H1 (cell line): ENCODE results near the gene BRIX1. TPM values are rescaled to one million over a fixed set of nuclear protein-coding genes. Genes with fewer than 3 reads are reported as not detected.

Experiments
- CTCF ChIA-PET: fragments of 300-600 bp; sonication (Branson Sonifier 250); formaldehyde crosslinking; loops from one replicate; lab custom pipeline; 2021; ENCODE audit not compliant: partially characterized antibody; lab: Charles Lee
- POLR2A ChIA-PET: fragments of 300-600 bp; sonication (Branson Sonifier 250); formaldehyde crosslinking; loops from one replicate; lab custom pipeline; 2021; ENCODE audit warnings: inconsistent platforms; ENCODE audit not compliant: partially characterized antibody; lab: Charles Lee
- DNase-seq, 2 experiments: peaks; one replicate each; pipeline versions ENCODE4 v3.0.0 to v3.0.0-alpha.2; 2010 to 2022; ENCODE audit warnings: low spot score in 2 of 2, low read depth in 1 of 2, mixed read lengths in 1 of 2
- FAIRE-seq: peaks from 2 replicates; lab custom pipeline; 2011; peaks lifted over from hg19 to GRCh38; lab: Jason Lieb, UNC
- H2AFZ ChIP-seq: 2 replicates; pipeline ENCODE4 v1.8.1; 2012; ENCODE audit warnings: low read length, inconsistent platforms
- H2AK5ac ChIP-seq: 2 replicates; pipeline ENCODE4 v1.6.1; 2013; ENCODE audit warnings: low read depth, low read length
- H2BK120ac ChIP-seq: replicated peaks from 2 replicates; pipeline ENCODE3; 2013; ENCODE audit warnings: low read depth, low read length, inconsistent platforms
- H2BK12ac ChIP-seq: 2 replicates; pipeline ENCODE4 v1.6.1; 2013; ENCODE audit warnings: low read depth, low read length
- H2BK15ac ChIP-seq: 2 replicates; pipeline ENCODE4 v1.6.1; 2013; ENCODE audit warnings: low read length
- H2BK20ac ChIP-seq: 2 replicates; pipeline ENCODE4 v1.6.1; 2013; ENCODE audit warnings: low read length
- H2BK5ac ChIP-seq: 2 replicates; pipeline ENCODE4 v1.6.1; 2013; ENCODE audit warnings: low read depth, low read length
- H3K14ac ChIP-seq: 2 replicates; pipeline ENCODE4 v1.6.1; 2013; ENCODE audit warnings: inconsistent platforms; ENCODE audit not compliant: insufficient read length
- H3K18ac ChIP-seq: 2 replicates; pipeline ENCODE4 v1.6.1; 2013; ENCODE audit warnings: low read length; ENCODE audit errors: extremely low read depth
- H3K23ac ChIP-seq: 2 replicates; pipeline ENCODE4 v1.6.1; 2013; ENCODE audit warnings: inconsistent platforms; ENCODE audit not compliant: insufficient read length
- H3K23me2 ChIP-seq: 2 replicates; pipeline ENCODE4 v1.6.1; 2013; ENCODE audit warnings: low read depth, low read length
- H3K27ac ChIP-seq: 2 replicates; pipeline ENCODE4 v1.6.1; 2011; ENCODE audit warnings: low read depth, low read length, inconsistent platforms
- H3K27me3 ChIP-seq, 4 experiments: replicated peaks in 1 of 4; 1 replicate in 1 of 4; 2 replicates in 3 of 4; pipeline versions ENCODE4 v1.6.1 to v1.8.1; 2011 to 2013; ENCODE audit warnings: low read length in 3 of 4, mild to moderate bottlenecking in 3 of 4, inconsistent platforms in 2 of 4, mixed read lengths in 2 of 4, moderate library complexity in 1 of 4; ENCODE audit not compliant: control insufficient read depth in 3 of 4, insufficient read depth in 3 of 4; ENCODE audit errors: extremely low read depth in 1 of 4
- H3K36me3 ChIP-seq, 4 experiments: 2 replicates each; pipeline versions ENCODE4 v1.6.1 to v1.8.1; 2011 to 2013; ENCODE audit warnings: mild to moderate bottlenecking in 4 of 4, low read length in 3 of 4, moderate library complexity in 2 of 4, control low read depth in 1 of 4, inconsistent platforms in 1 of 4; ENCODE audit not compliant: insufficient read depth in 4 of 4, control insufficient read depth in 2 of 4
- H3K4ac ChIP-seq: replicated peaks from 2 replicates; pipeline ENCODE3; 2013; ENCODE audit warnings: low read length, low read depth, mixed read lengths, inconsistent platforms; ENCODE audit not compliant: insufficient read length
- H3K4me1 ChIP-seq, 4 experiments: replicated peaks in 1 of 4; 1 replicate in 1 of 4; 2 replicates in 3 of 4; pipeline versions ENCODE4 v1.6.1 to v1.8.1; 2011 to 2013; ENCODE audit warnings: low read length in 3 of 4, inconsistent platforms in 2 of 4, mixed read lengths in 1 of 4; ENCODE audit not compliant: insufficient read depth in 4 of 4, control insufficient read depth in 3 of 4
- H3K4me2 ChIP-seq, 2 experiments: 2 replicates each; pipeline versions ENCODE4 v1.6.1 to v1.8.1; 2011 to 2013; ENCODE audit warnings: low read depth in 2 of 2, low read length in 2 of 2, control low read depth in 1 of 2, inconsistent platforms in 1 of 2, mild to moderate bottlenecking in 1 of 2; ENCODE audit not compliant: insufficient read depth in 1 of 2
- H3K4me3 ChIP-seq, 4 experiments: fragments of 200-600, 300-600 bp in 1 of 4; sonication (generic), shearing (Covaris generic), sonication (Bioruptor Twin) in 1 of 4; 2 replicates each; pipeline versions ENCODE4 v1.5.1 to v1.8.1; 2011 to 2016; ENCODE audit warnings: low read length in 4 of 4, low read depth in 3 of 4, control low read depth in 2 of 4, inconsistent platforms in 2 of 4, mild to moderate bottlenecking in 2 of 4, mixed read lengths in 1 of 4, moderate library complexity in 1 of 4; ENCODE audit not compliant: insufficient read depth in 2 of 4; ENCODE audit errors: extremely low read depth in 1 of 4
- H3K56ac ChIP-seq: replicated peaks from 2 replicates; pipeline ENCODE3; 2013; ENCODE audit warnings: low read depth, mild to moderate bottlenecking, mixed read lengths, low read length, inconsistent platforms; ENCODE audit not compliant: insufficient read length
- H3K79me1 ChIP-seq: 2 replicates; pipeline ENCODE4 v1.6.1; 2013; ENCODE audit warnings: low read depth, low read length, control low read depth
- H3K79me2 ChIP-seq, 2 experiments: 2 replicates each; pipeline versions ENCODE4 v1.6.1 to v1.8.1; 2012 to 2013; ENCODE audit warnings: low read length in 2 of 2, mild to moderate bottlenecking in 2 of 2, inconsistent platforms in 1 of 2; ENCODE audit not compliant: insufficient read depth in 2 of 2, control insufficient read depth in 1 of 2
- H3K9ac ChIP-seq, 4 experiments: replicated peaks in 1 of 4; 1 replicate in 1 of 4; 2 replicates in 3 of 4; pipeline versions ENCODE4 v1.6.1 to v1.8.1; 2011 to 2013; ENCODE audit warnings: low read depth in 3 of 4, low read length in 3 of 4, control low read depth in 2 of 4, mild to moderate bottlenecking in 2 of 4, moderate library complexity in 2 of 4, inconsistent platforms in 1 of 4; ENCODE audit errors: extremely low read depth in 1 of 4
- H3K9me3 ChIP-seq, 2 experiments: 2 replicates each; pipeline versions ENCODE4 v1.6.1 to v1.8.1; 2012 to 2013; ENCODE audit warnings: mild to moderate bottlenecking in 2 of 2, moderate library complexity in 2 of 2, control low read depth in 1 of 2, inconsistent platforms in 1 of 2, low read depth in 1 of 2, low read length in 1 of 2, mixed read lengths in 1 of 2; ENCODE audit not compliant: insufficient read depth in 2 of 2
- H4K20me1 ChIP-seq, 2 experiments: replicated peaks in 1 of 2; 2 replicates each; pipeline versions ENCODE3 to v1.8.1; 2011 to 2013; ENCODE audit warnings: inconsistent platforms in 2 of 2, low read length in 2 of 2, mild to moderate bottlenecking in 1 of 2; ENCODE audit not compliant: insufficient read depth in 2 of 2, control insufficient read depth in 1 of 2
- H4K5ac ChIP-seq: 2 replicates; pipeline ENCODE4 v1.6.1; 2013; ENCODE audit warnings: low read length, low read depth, mixed read lengths, inconsistent platforms; ENCODE audit not compliant: insufficient read length
- H4K8ac ChIP-seq: 2 replicates; pipeline ENCODE4 v1.8.0; 2013; ENCODE audit warnings: mild to moderate bottlenecking, moderate library complexity, low read length, inconsistent platforms; ENCODE audit not compliant: insufficient read depth; ENCODE audit errors: extremely low read depth
- H4K91ac ChIP-seq: replicated peaks from 2 replicates; pipeline ENCODE3; 2013; ENCODE audit warnings: low read length, mixed read lengths, inconsistent platforms; ENCODE audit not compliant: insufficient read length
- CBX8 ChIP-seq: fragments of 300-800, 300-1000 bp; sonication (generic); IDR thresholded peaks from 2 replicates; pipeline ENCODE4 v1.7.1; 2016; ENCODE audit warnings: low read depth, low read length, borderline replicate concordance
- JUND ChIP-seq: IDR thresholded peaks from 2 replicates; pipeline ENCODE4 v1.6.1; 2011; ENCODE audit warnings: mild to moderate bottlenecking, improper control_type of control experiment, low read length
- WGBS, 2 experiments: shearing (Covaris generic) in 1 of 2; methylation state at CpG; one replicate each; pipeline versions ENCODE4 v1.1.6 to v1.1.7; 2013 to 2015; ENCODE audit warnings: low lambda C conversion rate in 2 of 2, mixed read lengths in 2 of 2, inconsistent platforms in 1 of 2, low coverage in 1 of 2, missing lambda C conversion rate in 1 of 2; ENCODE audit not compliant: insufficient replicate concordance in 2 of 2, insufficient coverage in 1 of 2, insufficient read length in 1 of 2; ENCODE audit errors: extremely low coverage in 1 of 2, missing lambda C conversion rate in 1 of 2; 5-methylcytosine and 5-hydroxymethylcytosine counted together
- polyA plus RNA-seq, 7 experiments: library from polyadenylated mRNA; depleted of rRNA in 3 of 7; stranded (reverse) in 5 of 7; unstranded in 2 of 7; fragments of >200 nt in 5 of 7; fragments of 200-250 nt in 2 of 7; gene quantifications; 1 replicate in 5 of 7; 2 replicates in 1 of 7; 4 replicates in 1 of 7; pipeline versions ENCODE4 v1.2.1 to v1.2.3, GENCODE V29; 2011 to 2013; ENCODE audit warnings: missing spikeins in 2 of 7, mixed read lengths in 2 of 7
- total RNA-seq: library from RNA; stranded (reverse); fragmentation: NEBNext Ultra II Directional; extraction: Animal tissue kit (Norgen Biotek cat#: 25700); gene quantifications from 2 replicates; pipeline ENCODE4 v1.2.1, GENCODE V29; 2021
- TF ChIP-seq, protein P1 (sequence below): IDR thresholded peaks from 2 replicates; pipeline ENCODE4 v1.6.1; 2012; ENCODE audit warnings: low read length, inconsistent platforms

The BRIX1 gene
- total and polyA plus RNA-seq, 2 of the 8 experiments (the other 6 are each of a cell fraction or from before 2014, with no cell fraction given) = 26.9 to 71.7 TPM

DNA sequence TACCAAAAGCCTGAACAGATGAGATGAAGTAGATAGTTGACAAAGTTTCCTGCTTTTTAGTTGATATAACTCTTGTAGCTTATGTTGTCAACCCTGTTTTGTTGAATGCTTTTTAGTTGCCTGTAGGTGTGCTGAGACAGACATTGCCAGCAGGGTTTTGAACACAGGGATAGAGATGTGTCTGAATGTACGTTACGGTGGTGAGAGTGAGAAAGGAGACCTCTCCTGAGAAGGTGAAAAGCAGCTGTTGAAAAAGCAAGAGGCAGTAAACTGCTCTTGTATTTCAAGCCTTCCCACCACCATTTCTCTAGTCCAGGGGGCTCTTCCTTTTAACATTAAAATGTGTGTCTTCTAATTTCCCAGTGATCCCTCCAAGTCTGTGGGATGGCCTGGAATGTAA is 28.5 kb downstream of the BRIX1 start:
- TF ChIP-seq JUND (no peak), CBX8 (no peak)
- TF ChIP-seq, protein P1, sequence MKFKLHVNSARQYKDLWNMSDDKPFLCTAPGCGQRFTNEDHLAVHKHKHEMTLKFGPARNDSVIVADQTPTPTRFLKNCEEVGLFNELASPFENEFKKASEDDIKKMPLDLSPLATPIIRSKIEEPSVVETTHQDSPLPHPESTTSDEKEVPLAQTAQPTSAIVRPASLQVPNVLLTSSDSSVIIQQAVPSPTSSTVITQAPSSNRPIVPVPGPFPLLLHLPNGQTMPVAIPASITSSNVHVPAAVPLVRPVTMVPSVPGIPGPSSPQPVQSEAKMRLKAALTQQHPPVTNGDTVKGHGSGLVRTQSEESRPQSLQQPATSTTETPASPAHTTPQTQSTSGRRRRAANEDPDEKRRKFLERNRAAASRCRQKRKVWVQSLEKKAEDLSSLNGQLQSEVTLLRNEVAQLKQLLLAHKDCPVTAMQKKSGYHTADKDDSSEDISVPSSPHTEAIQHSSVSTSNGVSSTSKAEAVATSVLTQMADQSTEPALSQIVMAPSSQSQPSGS = no peak
- Histone ChIP-seq H3K4me3 (no peak overlapping the region), H3K9me3 (no peaks in the 10 kb centered on the region), H2BK15ac (no peak overlapping the region), H3K9ac (no peak overlapping the region), H3K23me2 (no peaks in the 10 kb centered on the region), H3K14ac (no peak overlapping the region), H2AFZ (no peak overlapping the region), H3K79me2 (no peaks in the 10 kb centered on the region), H2AK5ac (no peak overlapping the region), H4K20me1 (peaks cover 0 to 1% of the 10 kb centered on the region in 2 experiments), H3K36me3 (peaks cover 3 to 72% (median 19%) of the 10 kb centered on the region in 4 experiments; a peak in 6 of 8 replicates), H2BK120ac (no peak overlapping the region), H4K5ac (no peak overlapping the region), H3K79me1 (no peaks in the 10 kb centered on the region), H3K27me3 (no peaks in the 10 kb centered on the region), H2BK5ac (no peak overlapping the region), H3K4ac (no peak overlapping the region), H3K23ac (no peak overlapping the region), H2BK20ac (no peak overlapping the region), H3K4me2 (no peak overlapping the region), H3K56ac (no peak overlapping the region), H3K4me1 (no peaks in the 10 kb centered on the region), H3K27ac (no peak overlapping the region), H3K18ac (no peak overlapping the region), H2BK12ac (no peak overlapping the region), H4K8ac (no peak overlapping the region), H4K91ac (no peak overlapping the region)
- POLR2A ChIA-PET = interaction anchor here (1.1 to 2.5 kb wide), 2 partner anchors 8 to 15 kb away, joined by 3 to 12 read pairs; partner anchors contain the start of gene DNAJC21
- CTCF ChIA-PET = interaction anchor here (0.6 to 2.2 kb wide), 6 partner anchors 11 to 59 kb away, joined by 3 to 11 read pairs (median 3); no protein-coding TSS in a partner anchor
- FAIRE-seq (no peak), DNase-seq (no peak)
- WGBS, 2 experiments = 98% methylated on average over 2 of the region's 2 CpGs; no CpG with 5 or more reads in 1 of the 2 experiments
